HL-60 (cell line): Measurements from ENCODE around the gene DSCAML1.

Experiments used
- DNase-seq, 2 experiments: peaks; one replicate each; pipeline ENCODE4 v3.0.0-alpha.2; 2010 to 2020; ENCODE audit warnings: low read depth in 1 of 2, low spot score in 1 of 2
- H3K27ac ChIP-seq: fragments of 250-450 bp; sonication (Bioruptor Pico); replicated peaks from 2 replicates; pipeline ENCODE4 v1.5.1; 2020; ENCODE audit warnings: mild to moderate bottlenecking, moderate library complexity
- H3K27me3 ChIP-seq: fragments of 250-450 bp; sonication (Bioruptor Pico); 2 replicates; pipeline ENCODE4 v1.5.1; 2021; ENCODE audit warnings: mild to moderate bottlenecking, moderate library complexity; ENCODE audit not compliant: insufficient read depth, poor library complexity, severe bottlenecking
- H3K4me3 ChIP-seq: replicated peaks from 2 replicates; pipeline ENCODE4 v1.5.1; 2011; ENCODE audit warnings: mild to moderate bottlenecking, control low read depth, low read length; ENCODE audit not compliant: insufficient read depth
- GABPA ChIP-seq: IDR thresholded peaks from 2 replicates; pipeline ENCODE4 v1.6.1; 2012; ENCODE audit warnings: low read depth
- POLR2AphosphoS5 ChIP-seq: IDR thresholded peaks from 2 replicates; pipeline ENCODE4 v1.6.1; 2012; ENCODE audit warnings: low read depth
- SPI1 ChIP-seq: IDR thresholded peaks from 2 replicates; pipeline ENCODE4 v1.6.1; 2012; ENCODE audit warnings: low read depth, mild to moderate bottlenecking, borderline replicate concordance
- TF ChIP-seq, protein P1 (sequence below): IDR thresholded peaks from 2 replicates; pipeline ENCODE4 v1.6.1; 2012; ENCODE audit warnings: low read depth; ENCODE audit not compliant: insufficient replicate concordance
- TF ChIP-seq, protein P2 (sequence below): IDR thresholded peaks from one replicate; pipeline ENCODE4 v1.5.1; 2011; ENCODE audit warnings: low read length, control low read depth, inconsistent platforms; ENCODE audit not compliant: insufficient read depth

Gene DSCAML1

GRCh38 chr11:117462864-117463247 is 334.2 kb downstream of the DSCAML1 start:
- TF ChIP-seq POLR2AphosphoS5, result no peak
- TF ChIP-seq, protein P1, sequence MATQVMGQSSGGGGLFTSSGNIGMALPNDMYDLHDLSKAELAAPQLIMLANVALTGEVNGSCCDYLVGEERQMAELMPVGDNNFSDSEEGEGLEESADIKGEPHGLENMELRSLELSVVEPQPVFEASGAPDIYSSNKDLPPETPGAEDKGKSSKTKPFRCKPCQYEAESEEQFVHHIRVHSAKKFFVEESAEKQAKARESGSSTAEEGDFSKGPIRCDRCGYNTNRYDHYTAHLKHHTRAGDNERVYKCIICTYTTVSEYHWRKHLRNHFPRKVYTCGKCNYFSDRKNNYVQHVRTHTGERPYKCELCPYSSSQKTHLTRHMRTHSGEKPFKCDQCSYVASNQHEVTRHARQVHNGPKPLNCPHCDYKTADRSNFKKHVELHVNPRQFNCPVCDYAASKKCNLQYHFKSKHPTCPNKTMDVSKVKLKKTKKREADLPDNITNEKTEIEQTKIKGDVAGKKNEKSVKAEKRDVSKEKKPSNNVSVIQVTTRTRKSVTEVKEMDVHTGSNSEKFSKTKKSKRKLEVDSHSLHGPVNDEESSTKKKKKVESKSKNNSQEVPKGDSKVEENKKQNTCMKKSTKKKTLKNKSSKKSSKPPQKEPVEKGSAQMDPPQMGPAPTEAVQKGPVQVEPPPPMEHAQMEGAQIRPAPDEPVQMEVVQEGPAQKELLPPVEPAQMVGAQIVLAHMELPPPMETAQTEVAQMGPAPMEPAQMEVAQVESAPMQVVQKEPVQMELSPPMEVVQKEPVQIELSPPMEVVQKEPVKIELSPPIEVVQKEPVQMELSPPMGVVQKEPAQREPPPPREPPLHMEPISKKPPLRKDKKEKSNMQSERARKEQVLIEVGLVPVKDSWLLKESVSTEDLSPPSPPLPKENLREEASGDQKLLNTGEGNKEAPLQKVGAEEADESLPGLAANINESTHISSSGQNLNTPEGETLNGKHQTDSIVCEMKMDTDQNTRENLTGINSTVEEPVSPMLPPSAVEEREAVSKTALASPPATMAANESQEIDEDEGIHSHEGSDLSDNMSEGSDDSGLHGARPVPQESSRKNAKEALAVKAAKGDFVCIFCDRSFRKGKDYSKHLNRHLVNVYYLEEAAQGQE, result no peak
- no peak for TF ChIP-seq SPI1
- TF ChIP-seq GABPA, result no peak
- TF ChIP-seq, protein P2, sequence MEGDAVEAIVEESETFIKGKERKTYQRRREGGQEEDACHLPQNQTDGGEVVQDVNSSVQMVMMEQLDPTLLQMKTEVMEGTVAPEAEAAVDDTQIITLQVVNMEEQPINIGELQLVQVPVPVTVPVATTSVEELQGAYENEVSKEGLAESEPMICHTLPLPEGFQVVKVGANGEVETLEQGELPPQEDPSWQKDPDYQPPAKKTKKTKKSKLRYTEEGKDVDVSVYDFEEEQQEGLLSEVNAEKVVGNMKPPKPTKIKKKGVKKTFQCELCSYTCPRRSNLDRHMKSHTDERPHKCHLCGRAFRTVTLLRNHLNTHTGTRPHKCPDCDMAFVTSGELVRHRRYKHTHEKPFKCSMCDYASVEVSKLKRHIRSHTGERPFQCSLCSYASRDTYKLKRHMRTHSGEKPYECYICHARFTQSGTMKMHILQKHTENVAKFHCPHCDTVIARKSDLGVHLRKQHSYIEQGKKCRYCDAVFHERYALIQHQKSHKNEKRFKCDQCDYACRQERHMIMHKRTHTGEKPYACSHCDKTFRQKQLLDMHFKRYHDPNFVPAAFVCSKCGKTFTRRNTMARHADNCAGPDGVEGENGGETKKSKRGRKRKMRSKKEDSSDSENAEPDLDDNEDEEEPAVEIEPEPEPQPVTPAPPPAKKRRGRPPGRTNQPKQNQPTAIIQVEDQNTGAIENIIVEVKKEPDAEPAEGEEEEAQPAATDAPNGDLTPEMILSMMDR, result no peak

GRCh38 chr11:117462183-117462863 is 334.7 kb downstream of the DSCAML1 start:
- DNase-seq, result no peak
- Histone ChIP-seq H3K4me3 (no peak overlapping the region), H3K27ac (no peak overlapping the region), H3K27me3 (no peaks in the 10 kb centered on the region)
- no peak for TF ChIP-seq POLR2AphosphoS5
- TF ChIP-seq GABPA, result no peak
- TF ChIP-seq, protein P2, result no peak
- TF ChIP-seq, protein P1, result no peak
- TF ChIP-seq SPI1, result no peak

More at GRCh38 chr11:117462864-117463247, 334.2 kb downstream of the DSCAML1 start:
- no peak overlapping the region for H3K4me3 ChIP-seq
- no peak overlapping the region for H3K27ac ChIP-seq
- H3K27me3 ChIP-seq, result no peaks in the 10 kb centered on the region
- no peak for DNase-seq

GRCh38 chr11:117461396-117462182 is 335.4 kb downstream of the DSCAML1 start:
- Histone ChIP-seq H3K27me3 (no peaks in the 10 kb centered on the region), H3K27ac (no peak overlapping the region), H3K4me3 (no peak overlapping the region)
- no peak for DNase-seq
- no peak for TF ChIP-seq SPI1
- TF ChIP-seq, protein P2, result no peak
- no peak for TF ChIP-seq POLR2AphosphoS5
- TF ChIP-seq, protein P1, result no peak
- TF ChIP-seq GABPA, result no peak
